Measurements from ENCODE around the gene EFHC1. TPM values are rescaled to one million over a fixed set of nuclear protein-coding genes. Genes with fewer than 3 reads are reported as not detected.

The EFHC1 gene
- polyA plus RNA-seq, 3 donors, result 6.3 to 8.1 (median 6.6) TPM

DNA sequence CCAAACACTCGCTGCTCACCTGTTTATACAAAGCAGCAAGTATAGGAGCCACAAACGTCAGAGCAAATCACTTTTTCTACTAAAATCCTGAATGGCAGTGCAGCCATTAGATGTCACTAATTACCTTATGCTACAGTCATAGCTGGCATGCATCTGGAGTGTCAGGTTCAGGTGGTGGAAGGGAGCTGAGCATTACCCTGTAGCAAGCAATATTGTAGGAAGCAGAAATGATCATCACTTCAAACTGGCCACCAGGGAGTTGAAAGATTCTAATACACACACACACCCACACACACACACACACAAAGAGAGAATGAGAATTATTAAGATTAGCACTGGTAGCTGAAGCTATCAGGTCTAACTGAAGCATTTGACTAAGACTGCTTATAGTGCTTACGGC is 75.8 kb downstream of the EFHC1 start:
- H3K27ac ChIP-seq (ENCODE audit: low read depth, low read length), result no peak overlapping the region
- WGBS, 3 donors, result 66 to 74% (median 72%) methylated on average over 3 of the region's 3 CpGs

DNA sequence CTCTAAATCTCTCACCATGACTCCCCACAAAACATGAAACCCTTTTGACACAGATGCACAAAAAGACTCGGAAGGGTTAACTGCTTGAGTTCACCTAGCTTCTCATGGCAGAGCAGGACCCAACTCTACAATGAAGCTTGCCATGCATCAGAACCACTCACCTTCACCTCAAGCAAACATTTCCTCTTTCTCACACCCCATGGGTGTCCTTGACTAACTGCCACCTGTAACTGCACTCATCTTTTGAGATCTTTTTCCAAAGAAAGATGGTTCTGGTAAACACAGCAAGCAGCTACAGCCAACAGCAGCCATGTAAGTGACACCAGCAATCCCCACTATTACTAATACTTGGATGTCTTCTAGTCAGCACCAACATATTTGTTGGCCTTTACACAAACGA is 76.5 kb downstream of the EFHC1 start:
- no peak overlapping the region for H3K27ac ChIP-seq (ENCODE audit: low read depth, low read length)
- 88 to 90% (median 90%) methylated on average over 2 of the region's 2 CpGs for WGBS, 3 donors

DNA sequence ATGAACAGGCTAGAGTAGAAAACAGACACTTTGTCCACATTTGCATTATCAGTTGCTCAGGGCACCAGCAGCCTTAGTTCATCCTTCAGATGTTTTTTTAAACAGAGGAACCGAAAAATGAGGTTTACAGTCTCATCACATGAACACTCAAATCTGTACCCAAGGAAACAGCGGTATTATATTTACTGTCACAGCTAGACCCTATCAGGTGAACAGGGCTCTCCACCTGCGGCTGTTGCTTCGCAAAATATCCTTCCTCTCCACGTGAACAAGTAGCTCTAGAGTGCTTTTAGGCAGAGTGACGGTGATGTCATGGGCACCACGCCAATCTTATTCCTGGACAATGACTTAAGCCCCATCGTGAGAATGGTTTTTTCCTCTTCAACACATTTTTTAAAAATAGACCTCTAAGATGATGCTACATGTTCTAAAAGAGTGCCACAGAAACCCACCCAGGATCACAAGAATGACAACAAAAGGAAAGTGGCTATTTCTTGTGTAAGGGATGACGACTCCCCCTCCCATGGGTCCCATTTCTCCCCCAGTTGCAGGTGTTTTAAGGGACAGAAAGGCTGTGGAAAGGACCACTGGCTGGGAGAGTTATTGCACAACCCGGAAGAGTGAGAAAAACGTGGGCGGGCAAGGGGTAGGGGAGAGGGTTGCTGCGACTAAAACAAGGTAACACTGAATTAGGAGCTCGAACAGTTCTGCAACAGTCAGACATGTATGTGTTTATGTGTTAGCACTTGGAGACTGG is 77.7 kb downstream of the EFHC1 start:
- no peak overlapping the region for H3K27ac ChIP-seq (ENCODE audit: low read depth, low read length)
- 70 to 79% (median 74%) methylated on average over 14 of the region's 14 CpGs for WGBS, 3 donors

DNA sequence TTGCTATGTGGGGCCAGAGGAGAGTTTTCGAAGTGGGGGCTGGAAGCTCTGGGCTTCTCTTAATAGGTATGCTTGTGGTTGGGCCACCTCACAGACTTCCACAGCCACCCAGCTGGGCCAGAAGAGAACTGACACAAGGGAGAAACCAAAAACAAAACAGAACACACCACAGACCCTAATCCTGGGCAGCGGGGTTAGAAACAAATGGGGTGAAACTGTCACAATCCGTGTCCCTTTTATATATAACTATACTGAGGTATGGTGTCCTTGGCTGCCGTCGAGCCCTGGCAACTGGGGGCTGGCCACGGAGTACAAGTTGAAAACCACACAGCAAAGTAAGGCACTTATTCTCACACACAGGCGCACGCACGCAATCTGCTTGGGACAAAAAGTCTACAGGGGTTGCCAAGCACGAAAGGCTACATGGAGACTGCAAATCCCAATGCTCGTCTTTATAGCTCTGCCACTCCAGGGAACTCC is 78.4 kb downstream of the EFHC1 start:
- no peak overlapping the region for H3K27ac ChIP-seq (ENCODE audit: low read depth, low read length)
- 72 to 91% (median 90%) methylated on average over 11 of the region's 11 CpGs for WGBS, 3 donors

DNA sequence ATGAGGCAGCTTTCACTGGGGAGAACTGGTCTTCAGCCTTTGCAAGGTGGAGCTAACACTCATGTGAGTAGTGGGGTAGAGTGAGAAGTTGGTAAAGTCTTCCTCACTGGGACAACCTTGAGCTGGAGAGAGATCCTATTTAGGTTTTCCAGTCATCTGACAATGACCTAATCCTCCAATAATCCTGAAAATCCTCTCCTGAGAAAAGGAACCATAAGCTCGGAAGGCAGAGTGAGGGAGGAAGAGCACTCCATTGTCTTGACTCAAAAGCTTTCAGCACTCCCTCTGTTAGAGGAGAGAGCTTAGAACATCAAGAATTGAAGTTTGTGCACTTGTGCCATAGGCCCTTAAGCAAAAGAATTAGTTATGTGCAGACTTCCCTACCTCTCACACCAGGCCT is 78.9 kb downstream of the EFHC1 start:
- 53 to 76% (median 63%) methylated on average over 1 of the region's 1 CpG for WGBS, 3 donors
- H3K27ac ChIP-seq (ENCODE audit: low read depth, low read length), result no peak overlapping the region

DNA sequence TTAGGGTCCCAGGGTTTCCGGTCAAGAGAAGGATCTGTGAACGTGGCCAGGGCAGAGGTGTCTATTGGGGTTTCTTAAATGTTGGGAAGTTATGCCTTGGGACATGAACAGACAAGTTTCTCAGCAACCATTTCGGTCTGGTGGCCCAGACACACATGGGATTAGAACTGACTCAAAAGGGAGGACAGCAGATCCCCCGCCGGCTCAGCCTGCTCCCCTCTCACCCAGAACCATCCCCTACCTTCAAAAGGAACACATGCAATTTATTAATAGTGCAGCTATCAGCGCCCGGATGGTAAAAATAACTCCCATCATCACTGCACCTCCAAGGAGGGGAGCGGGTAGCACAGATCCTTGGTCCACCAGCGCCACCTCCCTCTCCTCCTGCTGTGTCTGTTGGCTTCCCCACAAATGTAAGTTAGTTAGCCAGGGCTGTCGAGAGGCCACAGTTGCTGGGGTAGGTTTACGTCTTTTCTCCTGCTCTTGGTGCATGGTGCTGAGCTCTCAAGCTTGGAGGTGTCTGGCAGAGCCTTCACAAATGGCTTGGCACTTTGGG is 79.6 kb downstream of the EFHC1 start:
- no peak overlapping the region for H3K27ac ChIP-seq (ENCODE audit: low read depth, low read length)
- 89 to 95% (median 95%) methylated on average over 11 of the region's 11 CpGs for WGBS, 3 donors

DNA sequence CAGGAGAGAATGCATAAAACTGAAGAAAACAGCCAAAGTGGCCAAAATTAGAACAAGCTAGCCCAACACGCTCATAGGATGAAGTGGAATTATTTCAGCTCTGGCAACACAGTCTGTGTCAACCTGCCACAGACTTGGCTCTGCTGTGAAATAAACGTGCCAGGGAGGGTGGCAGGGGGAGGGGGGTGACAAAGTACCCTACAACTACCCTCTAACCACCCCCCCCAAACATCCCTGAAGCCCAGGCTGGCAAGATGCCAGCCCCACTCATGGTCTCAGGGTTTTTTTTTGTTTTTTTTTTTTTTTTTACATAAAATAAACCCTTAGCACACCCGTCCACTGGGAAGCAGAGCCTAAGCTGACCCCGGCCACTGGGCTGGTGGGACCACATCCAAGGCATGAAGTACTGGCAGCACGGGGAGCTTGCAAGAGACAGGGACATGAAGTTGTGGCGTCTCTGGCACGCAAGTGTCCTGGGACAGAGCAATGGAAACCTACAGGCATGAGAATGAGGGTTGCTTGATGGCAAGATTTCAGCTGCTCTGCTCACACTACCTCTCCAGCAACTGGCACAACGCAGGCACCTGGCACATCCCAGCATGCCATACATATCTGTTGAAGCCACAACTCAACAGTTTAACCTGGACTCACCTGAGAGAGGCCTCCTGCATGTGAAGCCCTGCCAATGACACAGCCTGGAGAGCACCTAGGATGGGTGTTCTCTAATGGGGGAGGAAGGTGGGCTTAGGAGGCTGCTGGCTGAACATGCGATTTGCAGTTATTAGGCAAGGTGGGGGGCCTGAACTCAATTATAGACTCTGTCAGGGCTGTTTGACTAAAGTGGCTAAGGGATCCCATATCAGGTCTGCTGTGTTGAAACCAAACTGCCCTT is 80.3 kb downstream of the EFHC1 start:
- H3K27ac ChIP-seq (ENCODE audit: low read depth, low read length), result no peak overlapping the region
- WGBS, 3 donors, result 74 to 82% (median 82%) methylated on average over 9 of the region's 9 CpGs

DNA sequence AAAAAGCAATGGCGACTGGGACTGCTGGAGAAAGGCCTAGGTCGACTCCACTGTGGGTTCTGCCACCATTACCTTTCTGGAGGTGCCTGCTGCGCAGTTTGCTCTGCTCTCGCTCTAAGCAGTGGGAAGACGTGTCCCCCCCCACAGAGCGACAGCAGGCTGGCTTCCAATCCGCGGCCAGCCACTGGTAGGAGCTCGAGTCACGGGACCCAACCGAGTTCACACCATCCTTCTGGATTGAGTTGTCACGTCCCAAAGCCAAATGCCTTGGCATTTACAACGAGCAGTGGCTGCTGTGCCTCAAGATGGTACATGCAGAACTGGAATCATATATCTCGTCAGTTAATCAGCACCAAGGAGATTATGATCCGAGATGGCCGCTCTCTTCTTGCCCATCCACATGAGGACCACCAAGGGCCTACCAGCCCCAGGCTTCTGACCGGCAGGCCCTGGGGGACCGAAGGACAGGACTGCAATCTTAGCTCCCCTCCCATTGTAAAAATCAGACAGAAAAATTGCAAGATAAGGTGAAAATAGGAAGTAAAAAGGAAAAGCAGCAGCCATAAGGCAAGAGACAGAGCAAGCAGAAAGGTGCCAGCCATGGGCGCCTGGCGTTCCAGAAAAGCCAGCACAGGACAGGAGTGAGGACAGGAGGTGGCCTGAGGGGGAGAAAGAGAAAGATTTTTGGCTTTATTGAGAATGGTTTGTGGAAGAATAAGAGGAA is 82.3 kb downstream of the EFHC1 start:
- 82 to 93% (median 87%) methylated on average over 20 of the region's 20 CpGs for WGBS, 3 donors
- H3K27ac ChIP-seq (ENCODE audit: low read depth, low read length), result no peak overlapping the region

DNA sequence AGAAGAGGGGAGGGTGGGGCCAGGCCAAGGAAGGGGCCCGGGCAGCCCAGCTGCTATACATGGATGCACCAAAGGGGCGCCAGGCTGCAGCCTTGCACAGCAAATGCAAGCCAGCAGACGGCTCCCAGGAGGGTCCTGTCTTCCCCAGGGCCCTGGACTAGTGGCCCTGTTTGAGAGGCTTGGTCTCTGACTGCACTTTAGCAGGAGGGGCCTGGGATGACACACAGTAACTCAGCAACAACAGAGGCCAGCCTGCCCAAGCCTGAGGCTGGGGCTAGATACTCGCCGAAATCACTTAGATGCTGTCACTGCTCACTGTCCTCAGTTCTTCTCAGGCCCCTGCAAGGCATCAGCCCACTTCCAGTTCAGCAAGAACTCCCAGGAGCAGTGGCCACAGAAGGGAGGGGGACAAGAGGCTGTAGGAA is 83.2 kb downstream of the EFHC1 start:
- no peak overlapping the region for H3K27ac ChIP-seq (ENCODE audit: low read depth, low read length)
- WGBS, 3 donors, result 72 to 85% (median 74%) methylated on average over 5 of the region's 5 CpGs

DNA sequence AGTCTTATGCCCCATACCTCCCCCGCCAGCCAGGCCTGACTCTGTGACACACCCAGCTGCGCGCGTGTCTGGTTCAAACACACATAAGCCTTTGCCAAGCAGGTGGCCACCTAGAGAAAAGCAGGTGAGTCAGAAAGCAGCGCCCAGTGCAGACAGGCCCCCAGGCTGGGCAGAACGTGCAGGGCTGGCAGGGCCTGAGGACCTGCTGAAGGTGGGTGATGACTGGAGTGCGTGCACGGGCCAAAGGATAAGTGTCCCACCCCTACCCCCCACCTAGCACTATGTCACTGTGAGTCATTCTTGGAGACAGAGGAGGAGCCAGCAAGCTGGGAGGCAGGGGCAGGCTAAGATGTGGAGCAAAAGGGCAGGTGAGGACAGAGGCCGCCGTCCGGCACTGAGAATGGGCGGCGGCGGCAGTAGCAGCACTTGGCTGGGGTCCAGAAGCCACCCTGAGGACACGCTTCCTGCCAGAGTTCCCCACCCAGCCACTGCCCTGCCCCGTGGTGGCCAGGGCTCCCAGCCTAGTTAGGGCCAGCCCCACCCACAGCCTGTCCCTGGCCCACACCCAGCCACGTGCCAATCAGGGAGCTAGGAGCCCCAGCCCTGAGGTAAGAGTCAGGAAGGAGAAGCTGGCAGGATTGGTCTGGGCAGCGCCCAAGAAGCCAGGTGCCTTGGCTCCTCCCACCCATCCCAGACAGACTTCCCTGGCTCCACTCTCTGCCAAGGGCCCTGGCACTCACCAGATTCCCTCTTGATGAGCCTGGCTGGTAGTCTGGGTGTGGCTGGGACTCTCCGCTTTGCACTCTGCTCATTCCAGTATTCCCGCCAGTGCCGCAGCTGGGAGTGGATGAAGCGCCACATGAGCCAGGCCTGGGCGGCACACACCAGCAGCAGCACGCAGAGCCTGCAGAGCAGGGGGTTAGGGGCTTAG is 84.0 kb downstream of the EFHC1 start:
- 31 to 51% (median 40%) methylated on average over 24 of the region's 24 CpGs for WGBS, 3 donors
- no peak overlapping the region for H3K27ac ChIP-seq (ENCODE audit: low read depth, low read length)

DNA sequence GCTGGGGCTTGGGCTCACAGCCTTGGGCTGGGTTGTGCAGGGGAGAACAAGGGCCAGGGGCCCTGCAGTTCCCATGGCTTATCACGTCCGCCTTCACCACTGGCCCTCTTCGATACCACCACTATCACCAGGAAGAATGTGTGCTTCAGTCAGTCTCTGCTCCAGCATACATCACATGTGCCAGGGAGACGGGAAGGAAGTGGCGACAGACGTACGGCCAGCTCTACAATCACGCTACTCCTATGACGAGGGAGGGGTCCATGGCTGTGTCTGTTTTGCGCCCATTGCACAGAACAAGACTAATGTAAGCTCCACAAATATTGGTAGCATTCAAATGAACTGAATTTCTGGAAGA is 84.6 kb downstream of the EFHC1 start:
- 48 to 95% (median 58%) methylated on average over 10 of the region's 10 CpGs for WGBS, 3 donors
- no peak overlapping the region for H3K27ac ChIP-seq (ENCODE audit: low read depth, low read length)

DNA sequence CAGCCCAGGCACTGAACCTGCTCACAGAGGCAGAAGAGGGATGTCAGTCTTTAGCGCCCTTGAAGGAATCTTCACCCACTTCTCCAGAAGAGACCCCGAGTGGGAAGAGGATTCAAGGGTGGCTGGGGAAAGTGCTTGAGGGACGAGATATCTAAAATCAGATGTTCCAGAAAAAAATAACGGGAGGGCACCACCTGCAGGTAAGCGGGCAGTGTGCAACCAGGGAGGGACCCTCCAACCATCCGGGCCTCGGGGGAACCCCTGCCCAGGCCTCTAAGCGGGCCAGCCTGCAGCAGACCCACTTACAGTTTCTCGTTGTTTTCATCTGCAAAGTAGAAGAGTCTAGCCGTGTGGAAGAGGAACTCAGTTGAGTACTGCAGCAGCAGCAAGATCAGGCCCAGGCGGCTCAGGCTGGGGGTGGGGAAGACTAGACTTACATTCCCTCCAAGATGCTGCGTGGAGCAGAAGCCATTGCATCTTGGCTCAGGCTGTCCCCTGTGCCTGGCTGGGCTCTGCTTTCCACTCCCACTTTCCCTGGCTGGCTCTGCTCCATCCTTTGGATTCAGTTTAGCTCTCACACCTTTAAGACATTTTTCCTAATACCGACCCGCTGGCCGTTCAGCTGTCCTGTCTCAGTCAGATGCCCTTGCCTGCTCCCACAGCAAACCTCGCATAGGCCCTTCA is 85.7 kb downstream of the EFHC1 start:
- no peak overlapping the region for H3K27ac ChIP-seq (ENCODE audit: low read depth, low read length)
- WGBS, 3 donors, result 75 to 93% (median 82%) methylated on average over 16 of the region's 16 CpGs

DNA sequence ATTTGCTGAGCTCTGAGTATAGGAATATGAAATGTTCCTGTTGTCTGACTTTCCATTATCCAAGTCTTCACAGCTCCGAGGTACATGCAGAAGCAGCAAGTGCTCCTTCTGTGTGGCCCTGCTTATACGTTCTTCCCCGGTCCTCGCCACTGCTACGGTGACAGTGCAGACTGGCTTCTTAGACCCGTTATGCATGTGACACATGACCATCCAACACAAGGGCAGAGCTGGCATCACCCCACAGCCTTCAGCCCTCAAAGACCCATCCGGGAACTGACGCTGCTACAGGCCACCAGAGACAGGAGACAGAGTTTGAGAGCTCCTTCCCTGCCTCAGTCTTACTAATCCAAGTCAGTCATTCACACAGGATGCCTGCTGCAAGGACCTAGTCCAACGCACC is 86.3 kb downstream of the EFHC1 start:
- H3K27ac ChIP-seq (ENCODE audit: low read depth, low read length), result no peak overlapping the region
- WGBS, 3 donors, result 83 to 87% (median 86%) methylated on average over 9 of the region's 9 CpGs

DNA sequence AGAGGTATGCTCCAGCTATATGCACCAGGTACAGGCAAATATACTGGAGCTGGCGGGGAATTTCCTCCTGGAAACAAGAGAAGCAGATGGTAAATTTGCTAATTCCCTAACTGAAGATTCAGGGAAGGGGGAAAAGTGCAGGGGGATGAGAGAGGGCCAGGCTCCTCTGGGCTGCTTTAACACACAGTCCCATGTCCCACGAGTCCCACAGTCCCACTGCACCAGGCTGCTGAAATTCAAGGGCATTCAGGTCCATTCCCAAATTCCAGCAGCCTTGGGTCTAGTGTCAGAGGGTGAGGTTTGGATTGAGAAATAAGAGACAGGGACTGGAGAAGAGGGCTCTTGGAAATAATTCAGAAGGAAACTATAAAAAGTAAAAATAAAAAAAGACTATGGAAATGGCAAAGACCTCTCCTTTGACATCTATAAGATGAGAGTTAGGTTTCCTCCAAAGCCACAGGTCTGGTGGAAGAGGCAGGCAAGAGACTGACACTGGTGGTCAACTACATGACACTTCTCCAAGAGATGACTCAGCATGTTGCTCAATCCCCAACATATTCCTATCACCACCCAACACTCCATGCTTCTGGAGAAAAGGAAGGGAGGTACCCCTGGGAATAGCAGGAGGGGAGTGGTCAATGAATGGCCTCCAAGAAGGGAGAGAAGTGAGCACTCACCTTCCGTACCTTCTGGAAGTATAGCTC is 87.6 kb downstream of the EFHC1 start:
- 87 to 95% (median 87%) methylated on average over 3 of the region's 3 CpGs for WGBS, 3 donors
- H3K27ac ChIP-seq (ENCODE audit: low read depth, low read length), result no peak overlapping the region

DNA sequence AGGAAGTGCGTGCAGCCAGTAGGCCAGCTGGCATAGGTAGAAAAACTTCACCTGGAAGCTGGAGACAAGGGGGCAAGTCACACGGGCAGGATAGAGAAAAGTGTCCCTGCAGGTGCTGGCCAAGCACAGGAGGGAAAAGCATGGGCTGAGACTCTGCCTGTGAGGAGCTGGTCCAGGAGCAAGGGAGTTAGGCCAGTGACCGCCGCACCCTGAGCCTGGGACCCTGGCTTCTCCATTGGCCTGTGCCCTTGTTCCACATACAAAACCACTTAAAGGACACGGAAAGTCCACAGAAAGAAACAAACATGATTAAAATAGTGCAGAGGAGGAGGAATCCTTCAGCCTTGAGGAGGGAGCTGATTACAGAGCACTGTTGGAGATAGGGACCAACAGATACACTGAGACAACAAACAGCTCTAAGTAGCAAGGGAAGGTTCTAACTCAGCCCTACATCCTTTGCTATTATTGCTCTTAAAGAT is 88.2 kb downstream of the EFHC1 start:
- H3K27ac ChIP-seq (ENCODE audit: low read depth, low read length), result no peak overlapping the region
- WGBS, 3 donors, result 87 to 94% (median 93%) methylated on average over 5 of the region's 5 CpGs

Measured in adipose tissue (tissue), 3 donors.